NK-92 treated with Interleukin-12 subunit alpha and Interleukin-12 subunit beta, amount 100 ng/mL, for 24 hours (cell line): ENCODE data around the gene PMFBP1.

Experiments used
- DNase-seq: peaks from one replicate; lab custom pipeline; 2025; lab: John Stamatoyannopoulos, UW

The PMFBP1 gene

GRCh38 chr16:72131036-72131435 is 40.9 kb downstream of the PMFBP1 start:
- DNase-seq = no peak

- DNase-seq = no peak
Measured at GRCh38 chr16:72129976-72130656, 41.8 kb downstream of the PMFBP1 start.

- no peak for DNase-seq
Measured at GRCh38 chr16:72128701-72129100, 43.3 kb downstream of the PMFBP1 start.

- no peak for DNase-seq
Measured at GRCh38 chr16:72126429-72126765, 45.6 kb downstream of the PMFBP1 start.

GRCh38 chr16:72125635-72126428 is 46.1 kb downstream of the PMFBP1 start:
- no peak for DNase-seq

- peak; percentile 19 for DNase-seq
Measured at GRCh38 chr16:72124761-72125634, 47.0 kb downstream of the PMFBP1 start.

GRCh38 chr16:72124148-72124547 is 47.8 kb downstream of the PMFBP1 start:
- no peak for DNase-seq

- DNase-seq = no peak
Measured at GRCh38 chr16:72123426-72123825, 48.5 kb downstream of the PMFBP1 start.

- DNase-seq = no peak
Measured at GRCh38 chr16:72122916-72123315, 49.0 kb downstream of the PMFBP1 start.

GRCh38 chr16:72122308-72122707 is 49.6 kb downstream of the PMFBP1 start:
- DNase-seq = no peak

GRCh38 chr16:72120026-72120425 is 51.9 kb downstream of the PMFBP1 start:
- DNase-seq = no peak

- DNase-seq = no peak
Measured at GRCh38 chr16:72113616-72113945, 58.4 kb downstream of the PMFBP1 start.

- DNase-seq = no peak
Measured at GRCh38 chr16:72112906-72113615, 58.9 kb downstream of the PMFBP1 start.

- DNase-seq = no peak
Measured at GRCh38 chr16:72112452-72112792, 59.5 kb downstream of the PMFBP1 start.

- DNase-seq = no peak
Measured at GRCh38 chr16:72111657-72112451, 60.1 kb downstream of the PMFBP1 start.

GRCh38 chr16:72110662-72111615 is 61.0 kb downstream of the PMFBP1 start:
- DNase-seq = no peak

- no peak for DNase-seq
Measured at GRCh38 chr16:72109966-72110530, 61.9 kb downstream of the PMFBP1 start.

- DNase-seq = no peak
Measured at GRCh38 chr16:72109300-72109699, 62.7 kb downstream of the PMFBP1 start.

- no peak for DNase-seq
Measured at GRCh38 chr16:72108353-72109102, 63.4 kb downstream of the PMFBP1 start.
